Measurements from ENCODE around the gene ZBTB22.
"Not testable (repeated sequence)": the region's sequence is repeated elsewhere in the genome, so short reads cannot be mapped to it uniquely, and the experiment has no call there.

Gene ZBTB22

DNA sequence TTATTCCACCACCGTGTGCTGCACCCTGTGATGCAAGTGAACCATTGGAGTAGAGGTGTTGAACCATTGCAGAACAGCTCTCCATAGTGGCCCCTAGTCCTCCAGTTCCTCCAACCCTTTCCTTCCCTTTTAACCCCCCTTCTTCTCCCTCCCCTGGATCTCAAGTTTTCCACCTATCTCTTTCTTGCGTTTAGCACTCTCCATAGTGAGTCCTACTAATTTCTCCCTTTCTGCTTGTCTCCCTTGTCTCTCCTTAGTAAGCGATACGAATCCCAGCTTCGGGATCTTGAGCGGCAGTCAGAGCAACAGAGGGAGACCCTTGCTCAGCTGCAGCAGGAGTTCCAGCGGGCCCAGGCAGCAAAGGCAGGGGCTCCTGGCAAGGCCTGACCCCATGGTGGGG is 27.1 kb downstream of the ZBTB22 start:
- ATAC-seq (replicated peaks), result no peak
- Mint-ChIP-seq H3K27me3 (no peaks in the 10 kb centered on the region), H3K27ac (peak overlapping the region in 1 of 2 donors; percentile 93), H3K4me3 (peak overlapping the region; percentile 88 to 96), H3K36me3 (ENCODE audit: insufficient read depth) (peaks cover 41% of the 10 kb centered on the region), H3K9me3 (no peaks in the 10 kb centered on the region), H3K4me1 (ENCODE audit: low read depth in 2 of 2) (peaks cover 36 to 37% of the 10 kb centered on the region in 2 donors)
- no peak for DNase-seq

DNA sequence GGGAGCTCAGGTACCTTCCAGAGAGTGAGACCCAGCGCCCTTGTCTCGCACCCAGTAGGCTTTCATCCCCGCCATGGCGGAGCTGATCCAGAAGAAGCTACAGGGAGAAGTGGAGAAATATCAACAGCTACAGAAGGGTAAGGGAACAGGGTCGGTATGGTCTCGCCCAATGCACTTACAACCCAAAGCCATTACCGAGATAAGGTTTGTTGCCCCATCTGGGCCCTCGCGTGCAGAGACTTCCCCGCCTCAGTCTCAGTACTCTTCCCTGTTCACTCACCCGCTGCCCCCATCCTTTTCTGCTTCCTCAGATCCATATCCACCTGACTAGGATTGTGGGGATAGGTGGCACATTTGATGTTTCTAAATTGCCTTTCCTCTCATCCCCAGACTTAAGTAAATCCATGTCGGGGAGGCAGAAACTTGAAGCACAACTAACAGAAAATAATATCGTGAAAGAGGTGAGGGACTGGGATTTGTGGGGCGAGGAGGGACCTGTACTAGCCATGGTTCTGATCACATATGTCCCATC is 27.7 kb downstream of the ZBTB22 start:
- H3K36me3 Mint-ChIP-seq (ENCODE audit: insufficient read depth), result peaks cover 35% of the 10 kb centered on the region
- peak; percentile 3 for ATAC-seq (replicated peaks)

GRCh38 chr6:33288921-33289783 is 28.4 kb downstream of the ZBTB22 start, which contains the start of the genes PFDN6 and WDR46:
PFDN6 (plus strand) TSS chr6:33289601; CDS start chr6:33289857, 256 bp downstream.
WDR46 (minus strand) TSS chr6:33289239; CDS start chr6:33289170, 69 bp downstream.
- peaks cover 36 to 37% of the 10 kb centered on the region in 2 donors for H3K4me1 Mint-ChIP-seq (ENCODE audit: low read depth in 2 of 2)
- H3K9me3 Mint-ChIP-seq, result no peaks in the 10 kb centered on the region
- peak; percentile 95 for ATAC-seq (replicated peaks)
- no peaks in the 10 kb centered on the region for H3K27me3 Mint-ChIP-seq
- H3K4me3 Mint-ChIP-seq, result peak within 1 kb of the TSS; percentile 88 to 96
- H3K27ac Mint-ChIP-seq, result peak within 1 kb of the TSS; percentile 93 to 95
- peaks cover 36% of the 10 kb centered on the region for H3K36me3 Mint-ChIP-seq (ENCODE audit: insufficient read depth)
- peak; percentile 77 to 87 (median 82) for DNase-seq

More for the DNA sequence above, 27.7 kb downstream of the ZBTB22 start:
- Mint-ChIP-seq H3K27me3 (no peaks in the 10 kb centered on the region), H3K4me1 (ENCODE audit: low read depth in 2 of 2) (peaks cover 36 to 37% of the 10 kb centered on the region in 2 donors), H3K9me3 (no peaks in the 10 kb centered on the region), H3K4me3 (peak overlapping the region; percentile 88 to 96), H3K27ac (peak overlapping the region; percentile 93 to 95)
- DNase-seq, result no peak

GRCh38 chr6:33288141-33288920 is 29.2 kb downstream of the ZBTB22 start:
- Mint-ChIP-seq H3K36me3 (ENCODE audit: insufficient read depth) (peaks cover 36% of the 10 kb centered on the region), H3K4me3 (peak overlapping the region; percentile 88 to 96)

GRCh38 chr6:33286946-33287914 is 30.3 kb downstream of the ZBTB22 start:
- Mint-ChIP-seq H3K27me3 (no peaks in the 10 kb centered on the region), H3K4me3 (peak overlapping the region; percentile 88 to 96), H3K27ac (peak overlapping the region in 1 of 2 donors; percentile 65), H3K4me1 (ENCODE audit: low read depth in 2 of 2) (peaks cover 35 to 36% of the 10 kb centered on the region in 2 donors), H3K9me3 (no peaks in the 10 kb centered on the region), H3K36me3 (ENCODE audit: insufficient read depth) (peaks cover 40% of the 10 kb centered on the region)
- ATAC-seq (replicated peaks), result no peak
- DNase-seq, result no peak

More at GRCh38 chr6:33288141-33288920, 29.2 kb downstream of the ZBTB22 start:
- Mint-ChIP-seq H3K4me1 (ENCODE audit: low read depth in 2 of 2) (peaks cover 35 to 36% of the 10 kb centered on the region in 2 donors), H3K27me3 (no peaks in the 10 kb centered on the region), H3K27ac (peak overlapping the region; percentile 93 to 95), H3K9me3 (no peaks in the 10 kb centered on the region)
- DNase-seq (no peak), ATAC-seq (replicated peaks) (no peak)

GRCh38 chr6:33285214-33285613 is 32.3 kb downstream of the ZBTB22 start:
- H3K4me3 Mint-ChIP-seq; DNase-seq; ATAC-seq (replicated peaks); H3K27me3 Mint-ChIP-seq; H3K27ac Mint-ChIP-seq; H3K9me3 Mint-ChIP-seq: not testable (repeated sequence)
- H3K36me3 Mint-ChIP-seq (ENCODE audit: insufficient read depth), result peaks cover 40% of the 10 kb centered on the region
- H3K4me1 Mint-ChIP-seq (ENCODE audit: low read depth in 2 of 2), result peaks cover 23 to 32% of the 10 kb centered on the region in 2 donors

DNA sequence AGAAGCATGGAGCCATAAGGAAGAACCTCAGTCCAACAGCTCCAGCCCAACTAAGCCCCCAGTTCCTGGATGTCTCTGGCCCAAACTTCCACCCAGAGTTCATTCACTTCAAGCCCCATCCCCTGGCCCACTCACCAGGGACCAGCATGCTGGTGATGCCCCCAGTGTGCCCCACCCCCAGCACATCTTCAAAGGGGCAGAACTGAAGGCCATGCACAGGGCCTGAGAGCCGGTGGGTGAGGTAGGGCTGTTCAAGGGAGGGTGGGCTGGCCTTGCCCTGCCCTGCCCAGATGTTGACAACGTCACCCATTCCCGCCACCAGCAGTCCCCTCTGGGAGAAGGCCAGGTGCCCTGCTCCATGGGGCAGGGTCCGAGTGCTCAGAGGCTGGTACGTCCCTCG is 37.0 kb downstream of the ZBTB22 start:
- H3K4me1 Mint-ChIP-seq (ENCODE audit: low read depth in 2 of 2), result peaks cover 25 to 30% of the 10 kb centered on the region in 2 donors
- ATAC-seq (replicated peaks), result no peak
- H3K36me3 Mint-ChIP-seq (ENCODE audit: insufficient read depth), result peaks cover 52% of the 10 kb centered on the region
- DNase-seq, result no peak
- H3K27ac Mint-ChIP-seq, result peak overlapping the region; percentile 26 to 59
- no peak overlapping the region for H3K4me3 Mint-ChIP-seq
- H3K9me3 Mint-ChIP-seq, result no peaks in the 10 kb centered on the region
- no peaks in the 10 kb centered on the region for H3K27me3 Mint-ChIP-seq

DNA sequence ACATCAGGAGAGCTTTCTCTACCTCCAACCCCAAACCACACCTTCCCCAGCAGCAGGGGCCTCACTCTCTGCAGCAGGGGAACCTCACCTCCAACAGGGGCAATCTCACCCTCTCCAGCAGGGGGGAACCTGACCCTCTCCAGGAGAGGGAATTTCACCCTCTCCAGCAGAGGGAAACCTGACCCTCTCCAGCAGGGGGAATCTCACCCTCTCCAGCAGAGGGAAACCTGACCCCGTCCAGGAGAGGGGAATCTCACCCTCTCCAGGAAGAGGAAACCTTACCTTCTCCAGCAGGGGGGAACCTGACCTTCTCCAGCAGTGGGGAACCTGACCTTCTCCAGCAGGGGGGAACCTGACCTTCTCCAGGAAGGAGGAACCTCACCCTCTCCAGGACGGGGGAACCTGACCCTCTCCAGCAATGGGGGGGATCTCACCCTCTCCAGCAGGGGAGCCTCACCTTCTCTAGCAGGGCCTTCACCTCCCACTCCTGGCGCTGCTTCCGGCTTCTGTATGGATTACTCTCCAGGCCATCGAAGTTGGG is 37.5 kb downstream of the ZBTB22 start:
- peak overlapping the region in 1 of 2 donors; percentile 59 for H3K27ac Mint-ChIP-seq
- ATAC-seq (replicated peaks) (no peak), DNase-seq (no peak)
- no peak overlapping the region for H3K4me3 Mint-ChIP-seq
- H3K36me3 Mint-ChIP-seq (ENCODE audit: insufficient read depth), result peaks cover 55% of the 10 kb centered on the region
- no peaks in the 10 kb centered on the region for H3K27me3 Mint-ChIP-seq
- H3K4me1 Mint-ChIP-seq (ENCODE audit: low read depth in 2 of 2), result peaks cover 28 to 30% of the 10 kb centered on the region in 2 donors
- H3K9me3 Mint-ChIP-seq, result no peaks in the 10 kb centered on the region

DNA sequence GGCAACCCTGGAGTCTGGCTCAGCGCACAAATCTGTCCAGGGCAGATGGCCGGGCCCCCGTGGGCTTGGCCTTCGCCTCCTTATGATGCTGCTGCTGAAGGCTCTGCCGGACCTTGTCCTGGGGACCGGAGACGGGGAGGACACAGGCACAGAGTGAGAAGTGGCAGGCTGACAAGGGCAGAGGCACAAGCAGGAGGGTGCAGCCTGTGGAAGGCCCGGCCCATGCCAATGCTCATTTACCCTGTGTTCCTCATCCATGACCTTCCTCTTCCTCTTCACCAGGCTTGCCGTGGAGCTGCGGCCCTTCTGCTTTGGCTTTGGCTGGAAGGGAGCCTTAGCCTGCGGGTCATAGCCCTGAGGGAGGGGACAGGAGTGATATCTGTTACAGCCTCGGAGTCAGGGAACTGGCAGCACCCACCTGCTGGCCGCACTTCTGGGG is 38.3 kb downstream of the ZBTB22 start:
- H3K27ac Mint-ChIP-seq, result peak overlapping the region; percentile 59 to 92
- ATAC-seq (replicated peaks) (no peak), DNase-seq (no peak)
- peaks cover 61% of the 10 kb centered on the region for H3K36me3 Mint-ChIP-seq (ENCODE audit: insufficient read depth)
- H3K9me3 Mint-ChIP-seq, result no peaks in the 10 kb centered on the region
- no peaks in the 10 kb centered on the region for H3K27me3 Mint-ChIP-seq
- peak overlapping the region in 1 of 2 donors; percentile 89 for H3K4me3 Mint-ChIP-seq
- H3K4me1 Mint-ChIP-seq (ENCODE audit: low read depth in 2 of 2), result peaks cover 35 to 38% of the 10 kb centered on the region in 2 donors

DNA sequence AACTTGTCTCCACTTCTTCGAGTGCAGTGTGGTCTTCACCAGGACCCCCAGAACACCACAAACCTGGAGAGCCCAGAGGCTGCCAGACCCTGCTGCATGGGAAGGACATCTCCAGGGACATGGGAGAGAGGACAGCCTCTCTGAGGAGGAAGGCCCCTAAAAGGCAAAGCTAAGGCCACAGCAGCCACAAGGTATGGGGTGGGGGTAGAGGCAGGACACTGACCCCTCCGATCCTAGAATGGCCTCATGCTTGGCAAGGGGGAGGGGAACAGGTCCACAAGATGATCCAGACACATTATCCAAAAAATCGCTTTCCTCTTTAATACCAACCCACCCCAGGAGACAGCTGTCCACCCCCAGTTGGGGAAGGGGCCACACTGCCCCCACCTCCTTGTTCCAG is 38.7 kb downstream of the ZBTB22 start:
- DNase-seq (no peak), ATAC-seq (replicated peaks) (no peak)
- Mint-ChIP-seq H3K4me1 (ENCODE audit: low read depth in 2 of 2) (peaks cover 39 to 41% of the 10 kb centered on the region in 2 donors), H3K27me3 (no peaks in the 10 kb centered on the region), H3K4me3 (peak overlapping the region; percentile 89 to 93), H3K27ac (peak overlapping the region in 1 of 2 donors; percentile 92), H3K36me3 (ENCODE audit: insufficient read depth) (peaks cover 61% of the 10 kb centered on the region), H3K9me3 (no peaks in the 10 kb centered on the region)

- peaks cover 43 to 45% of the 10 kb centered on the region in 2 donors for H3K4me1 Mint-ChIP-seq (ENCODE audit: low read depth in 2 of 2)
- ATAC-seq (replicated peaks) (no peak), DNase-seq (no peak)
- H3K27me3 Mint-ChIP-seq, result no peaks in the 10 kb centered on the region
- H3K4me3 Mint-ChIP-seq, result peak overlapping the region; percentile 89 to 93
- H3K27ac Mint-ChIP-seq, result peak overlapping the region; percentile 92 to 94
- H3K9me3 Mint-ChIP-seq, result no peaks in the 10 kb centered on the region
- peaks cover 63% of the 10 kb centered on the region for H3K36me3 Mint-ChIP-seq (ENCODE audit: insufficient read depth)
Observed at GRCh38 chr6:33278392-33278741, 39.2 kb downstream of the ZBTB22 start.
